Stimulated activated CD4-positive, alpha-beta T cell treated with anti-CD3 and anti-CD28 coated beads, Interleukin-15, amount 100 ng/mL, for 48 hours (primary cell): ENCODE measurements around the gene ASIC2.

Experiments
- DNase-seq, 2 donors: peaks; one replicate each; pipeline ENCODE4 v3.0.0-alpha.2; 2020; ENCODE audit warnings: low read depth in 2 of 2

The ASIC2 gene

GRCh38 chr17:33116021-33116551 lies 177.0 kb downstream of the ASIC2 start:
- no peak for DNase-seq

GRCh38 chr17:33115366-33115765 lies 177.7 kb downstream of the ASIC2 start:
- DNase-seq = no peak

GRCh38 chr17:33113991-33114370 lies 179.1 kb downstream of the ASIC2 start:
- no peak for DNase-seq

GRCh38 chr17:33113276-33113990 lies 179.7 kb downstream of the ASIC2 start:
- DNase-seq = no peak

GRCh38 chr17:33112763-33113162 lies 180.3 kb downstream of the ASIC2 start:
- DNase-seq = no peak

GRCh38 chr17:33109336-33110072 lies 183.6 kb downstream of the ASIC2 start:
- no peak for DNase-seq

- no peak for DNase-seq
Measured at GRCh38 chr17:33106525-33107165, 186.4 kb downstream of the ASIC2 start.

- no peak for DNase-seq
Measured at GRCh38 chr17:33105911-33106310, 187.2 kb downstream of the ASIC2 start.

GRCh38 chr17:33099906-33100305 lies 193.2 kb downstream of the ASIC2 start:
- no peak for DNase-seq

- no peak for DNase-seq
Measured at GRCh38 chr17:33099252-33099651, 193.8 kb downstream of the ASIC2 start.

GRCh38 chr17:33097411-33097810 lies 195.7 kb downstream of the ASIC2 start:
- no peak for DNase-seq

- no peak for DNase-seq
Measured at GRCh38 chr17:33096161-33096560, 196.9 kb downstream of the ASIC2 start.

- no peak for DNase-seq
Measured at GRCh38 chr17:33091271-33091670, 201.8 kb downstream of the ASIC2 start.

- no peak for DNase-seq
Measured at GRCh38 chr17:33090806-33091205, 202.3 kb downstream of the ASIC2 start.

GRCh38 chr17:33086878-33087277 lies 206.2 kb downstream of the ASIC2 start:
- no peak for DNase-seq

GRCh38 chr17:33086041-33086440 lies 207.1 kb downstream of the ASIC2 start:
- DNase-seq = no peak

GRCh38 chr17:33085256-33085655 lies 207.8 kb downstream of the ASIC2 start:
- DNase-seq = no peak

- DNase-seq = no peak
Measured at GRCh38 chr17:33084755-33085154, 208.3 kb downstream of the ASIC2 start.

- no peak for DNase-seq
Measured at GRCh38 chr17:33082529-33083173, 210.4 kb downstream of the ASIC2 start.

- DNase-seq = no peak
Measured at GRCh38 chr17:33080091-33080490, 213.0 kb downstream of the ASIC2 start.

- no peak for DNase-seq
Measured at GRCh38 chr17:33079201-33079600, 213.9 kb downstream of the ASIC2 start.

- no peak for DNase-seq
Measured at GRCh38 chr17:33076979-33077378, 216.1 kb downstream of the ASIC2 start.
